GM21619 (cell line): Measurements from ENCODE around the gene ADGRG4.

Experiments
- ATAC-seq: cut with Tn5 transposase; IDR thresholded peaks from one replicate; pipeline ENCODE4 v1.9.1; 2021; ENCODE audit not compliant: unreplicated experiment

ADGRG4 gene

GRCh38 chrX:136292656-136293055, 8.1 kb upstream of the ADGRG4 start:
- ATAC-seq, result no peak

GRCh38 chrX:136295380-136295779, 5.4 kb upstream of the ADGRG4 start:
- no peak for ATAC-seq

DNA sequence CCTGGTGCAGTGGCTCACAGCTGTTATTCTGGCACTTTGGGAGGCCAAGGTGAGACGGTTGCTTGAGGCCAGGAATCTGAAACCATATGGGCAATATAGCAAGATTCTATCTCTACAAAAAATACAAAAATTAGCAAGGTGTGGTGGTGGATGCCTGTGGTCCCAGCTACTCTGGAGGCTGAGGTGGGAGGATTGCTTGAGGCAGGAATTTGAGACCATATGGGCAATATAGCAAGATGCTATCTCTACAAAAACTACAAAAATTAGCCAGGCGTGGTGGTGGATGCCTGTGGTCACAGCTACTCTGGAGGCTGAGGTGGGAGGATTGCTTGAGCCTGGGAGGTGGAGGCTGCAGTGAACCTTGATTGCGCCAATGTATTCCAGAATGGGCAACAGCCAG, 2.3 kb downstream of the ADGRG4 start:
- ATAC-seq, result no peak

GRCh38 chrX:136304493-136304892, 3.7 kb downstream of the ADGRG4 start:
- no peak for ATAC-seq

- ATAC-seq, result no peak
Measured at GRCh38 chrX:136306182-136306581, 5.4 kb downstream of the ADGRG4 start.

DNA sequence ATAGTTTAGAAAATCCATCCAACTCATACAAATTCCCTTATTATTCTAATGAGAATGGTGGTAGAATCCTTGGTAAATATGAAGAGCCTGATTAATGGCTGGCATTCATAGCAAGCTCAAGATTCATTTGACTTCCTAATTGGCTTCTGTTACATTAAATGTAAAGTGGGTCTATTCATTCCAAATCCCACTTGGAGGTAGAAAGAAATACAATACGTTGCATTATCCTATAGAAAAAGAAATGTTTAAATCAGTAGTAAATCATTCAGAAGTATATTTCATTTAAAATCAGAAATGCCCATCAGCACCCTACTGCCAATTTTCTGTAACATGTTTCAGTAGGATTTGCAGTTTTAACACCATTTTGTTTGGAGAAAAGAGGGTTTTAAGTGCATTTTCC, 6.7 kb downstream of the ADGRG4 start:
- no peak for ATAC-seq

DNA sequence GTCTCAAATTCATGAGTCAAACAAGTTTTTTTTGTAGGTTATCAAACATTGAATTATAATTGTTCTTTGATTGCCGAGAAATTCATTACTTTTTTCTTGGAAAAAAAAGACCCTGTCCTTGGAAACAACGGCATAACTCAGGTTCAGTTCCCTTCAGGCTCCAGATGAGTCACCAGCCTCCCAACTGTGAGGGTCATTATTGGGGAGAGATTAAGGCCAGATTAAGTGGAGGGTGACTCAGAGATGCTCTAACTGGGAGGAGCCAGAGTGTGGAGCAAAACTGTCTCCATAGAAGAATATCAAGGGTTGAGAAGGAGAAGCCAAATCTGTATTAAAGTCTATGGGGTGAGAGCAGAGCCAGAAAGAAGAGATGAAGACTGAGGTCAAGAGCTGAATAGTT, 9.6 kb downstream of the ADGRG4 start:
- ATAC-seq, result no peak

DNA sequence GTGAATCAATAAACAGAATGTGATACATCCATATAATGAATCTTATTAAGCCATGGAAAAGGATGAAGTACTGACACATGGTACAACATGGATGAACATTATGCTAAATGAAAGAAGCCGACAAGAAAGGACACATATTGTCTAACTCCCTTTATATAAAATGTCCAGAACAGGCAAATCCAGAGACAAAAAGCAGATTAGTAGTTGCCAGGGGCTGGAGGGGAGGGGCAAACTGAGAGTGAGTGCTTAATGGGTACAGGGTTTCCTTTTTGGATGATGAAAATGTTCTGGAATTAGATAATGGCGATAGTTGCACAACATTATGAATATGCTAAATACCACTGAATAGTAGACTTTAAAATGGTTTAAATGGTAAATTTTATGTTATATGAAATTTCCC, 17.4 kb downstream of the ADGRG4 start:
- no peak for ATAC-seq

DNA sequence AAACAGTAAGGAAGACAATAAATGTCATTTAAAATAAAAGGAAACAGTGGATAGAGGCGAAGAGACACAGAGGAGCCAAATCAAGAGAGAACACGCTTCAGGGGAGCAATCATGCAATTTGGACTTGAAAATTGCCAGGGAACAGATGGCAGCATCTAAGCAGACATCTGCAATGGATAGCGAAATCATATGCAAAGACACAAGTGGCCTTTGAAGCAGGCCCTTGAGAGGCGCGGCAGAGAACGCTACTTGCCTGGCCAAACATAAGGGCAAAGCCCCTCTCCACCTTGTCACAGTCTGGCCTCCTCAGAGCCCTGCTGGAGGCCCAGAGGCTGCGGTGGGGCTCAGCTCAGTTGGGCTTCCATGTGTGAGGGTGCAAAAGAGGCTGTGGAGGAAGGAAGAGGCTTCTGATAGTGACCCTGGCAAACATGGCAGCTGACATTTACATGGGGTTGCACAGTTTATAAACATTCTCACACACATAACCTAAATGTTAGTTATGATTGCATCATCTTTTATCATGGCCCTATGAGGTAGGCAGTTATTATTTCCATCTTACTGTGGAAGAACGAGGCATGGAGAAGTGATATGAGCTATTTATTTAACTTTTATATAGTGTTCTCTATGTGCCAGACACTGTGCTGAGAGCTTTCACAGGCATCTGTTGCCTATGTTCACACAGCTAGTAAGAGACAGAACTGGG, 18.3 kb downstream of the ADGRG4 start:
- no peak for ATAC-seq

DNA sequence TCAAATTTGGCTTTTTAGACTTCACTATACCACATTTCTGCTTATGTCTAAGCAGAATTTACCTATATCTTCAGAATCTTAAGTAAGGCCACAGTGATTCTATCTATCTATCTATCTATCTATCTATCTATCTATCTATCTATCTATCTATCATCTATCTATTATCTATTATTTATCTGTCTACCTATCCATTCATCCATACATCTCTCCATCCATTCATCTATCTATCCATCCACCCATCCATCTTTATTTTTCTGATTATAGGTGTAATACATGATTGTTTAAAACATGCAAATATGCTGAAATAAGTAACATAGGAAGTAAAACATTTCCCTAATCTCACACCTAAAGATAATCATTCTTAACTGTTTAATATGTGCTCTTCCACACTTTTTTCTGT, 18.8 kb downstream of the ADGRG4 start:
- ATAC-seq, result no peak

- no peak for ATAC-seq
Measured at GRCh38 chrX:136321532-136321931, 20.8 kb downstream of the ADGRG4 start.

GRCh38 chrX:136322064-136322463, 21.3 kb downstream of the ADGRG4 start:
- ATAC-seq, result no peak

- no peak for ATAC-seq
Measured at GRCh38 chrX:136325377-136325776, 24.6 kb downstream of the ADGRG4 start.

GRCh38 chrX:136328933-136329332, 28.2 kb downstream of the ADGRG4 start:
- no peak for ATAC-seq

DNA sequence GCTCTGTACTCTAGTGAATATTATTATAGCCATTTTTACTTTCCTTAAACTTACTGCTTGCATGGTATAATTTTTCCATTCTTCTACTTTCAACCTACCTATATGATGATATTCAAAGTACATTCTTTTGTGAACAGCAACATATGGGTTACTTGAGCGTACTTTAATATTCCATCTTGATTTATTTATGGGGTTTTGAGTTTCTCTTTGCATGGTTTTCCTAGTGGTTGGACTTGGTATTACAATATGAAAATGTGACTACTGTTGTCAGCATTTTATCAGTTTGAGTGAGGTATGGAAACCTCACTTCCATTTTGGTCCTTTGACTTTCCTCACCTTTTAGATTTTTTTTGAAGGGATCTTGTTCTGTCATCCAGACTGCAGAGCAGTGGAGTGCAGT, 35.9 kb downstream of the ADGRG4 start:
- no peak for ATAC-seq

GRCh38 chrX:136339702-136340101, 38.9 kb downstream of the ADGRG4 start:
- no peak for ATAC-seq

DNA sequence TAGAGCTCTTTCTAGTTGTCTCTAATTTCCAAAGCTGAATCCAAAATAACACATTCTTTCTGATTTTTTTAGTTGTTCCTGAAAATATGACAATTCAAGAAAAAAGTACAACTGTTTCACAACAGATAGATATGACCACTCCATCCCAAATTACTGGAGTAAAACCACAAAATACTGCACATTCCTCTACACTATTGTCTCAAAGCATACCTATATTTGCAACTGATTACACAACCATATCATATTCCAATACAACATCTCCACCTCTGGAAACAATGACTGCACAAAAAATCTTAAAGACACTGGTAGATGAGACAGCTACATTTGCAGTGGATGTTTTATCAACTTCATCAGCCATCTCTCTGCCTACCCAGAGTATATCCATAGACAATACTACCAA, 43.6 kb downstream of the ADGRG4 start:
- ATAC-seq, result no peak

DNA sequence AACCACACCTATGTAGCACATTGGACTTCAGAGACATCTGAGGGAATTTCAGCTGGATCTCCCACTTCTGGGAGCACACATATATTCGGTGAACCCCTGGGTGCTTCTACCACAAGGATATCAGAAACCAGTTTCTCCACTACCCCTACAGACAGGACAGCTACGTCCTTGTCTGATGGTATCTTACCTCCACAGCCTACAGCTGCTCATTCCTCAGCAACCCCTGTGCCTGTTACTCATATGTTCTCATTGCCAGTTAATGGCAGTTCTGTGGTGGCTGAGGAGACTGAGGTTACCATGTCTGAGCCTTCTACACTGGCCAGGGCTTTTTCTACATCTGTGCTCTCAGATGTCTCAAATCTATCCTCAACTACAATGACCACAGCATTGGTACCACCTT, 45.7 kb downstream of the ADGRG4 start:
- ATAC-seq, result no peak

- no peak for ATAC-seq
Measured at GRCh38 chrX:136347706-136348105, 46.9 kb downstream of the ADGRG4 start.

DNA sequence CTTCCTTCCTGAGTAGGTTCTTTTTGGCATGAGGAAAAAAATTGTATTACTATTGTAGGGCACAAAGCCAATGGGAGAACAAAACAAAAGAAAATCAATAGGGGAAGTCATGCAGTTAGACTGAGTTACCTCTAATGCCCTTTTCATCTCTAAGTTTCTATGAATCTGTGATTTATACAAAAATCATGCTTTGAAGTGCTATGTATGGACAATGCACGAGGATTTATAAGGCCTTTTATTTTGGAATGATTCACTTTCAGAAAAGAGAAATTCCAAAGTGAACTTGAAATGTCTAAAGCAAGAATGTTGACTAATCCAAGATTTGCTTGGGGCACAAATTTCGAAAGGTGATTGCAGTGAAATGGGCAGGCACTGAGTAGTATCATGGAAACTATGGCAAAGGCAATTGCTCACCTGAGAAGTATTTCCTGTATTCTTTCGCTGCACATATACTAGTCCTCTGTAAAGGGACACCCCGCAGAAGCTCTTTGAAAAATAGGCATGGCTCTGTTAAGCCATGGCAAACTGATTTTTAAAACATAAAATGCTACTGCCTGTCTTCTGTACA, 52.8 kb downstream of the ADGRG4 start:
- ATAC-seq, result no peak

DNA sequence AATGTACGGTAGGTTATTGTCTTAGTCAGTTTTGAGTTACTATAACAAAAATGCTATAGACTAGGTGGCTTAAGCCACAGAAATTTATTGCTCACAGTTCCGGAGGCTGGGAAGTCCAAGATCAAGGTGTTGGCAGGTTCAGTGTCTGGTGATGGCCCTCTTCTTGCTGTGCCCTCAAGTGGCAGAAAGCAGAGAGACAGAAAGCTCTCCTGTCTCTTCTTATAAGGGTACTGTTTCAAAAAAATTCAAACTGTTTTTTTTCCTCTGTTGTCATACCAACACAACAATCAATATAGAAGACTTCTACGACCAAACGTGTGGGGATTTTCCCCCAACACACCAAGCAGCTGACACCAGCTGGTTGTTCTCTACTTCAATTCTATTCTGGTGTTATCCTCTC, 53.4 kb downstream of the ADGRG4 start:
- ATAC-seq, result no peak

DNA sequence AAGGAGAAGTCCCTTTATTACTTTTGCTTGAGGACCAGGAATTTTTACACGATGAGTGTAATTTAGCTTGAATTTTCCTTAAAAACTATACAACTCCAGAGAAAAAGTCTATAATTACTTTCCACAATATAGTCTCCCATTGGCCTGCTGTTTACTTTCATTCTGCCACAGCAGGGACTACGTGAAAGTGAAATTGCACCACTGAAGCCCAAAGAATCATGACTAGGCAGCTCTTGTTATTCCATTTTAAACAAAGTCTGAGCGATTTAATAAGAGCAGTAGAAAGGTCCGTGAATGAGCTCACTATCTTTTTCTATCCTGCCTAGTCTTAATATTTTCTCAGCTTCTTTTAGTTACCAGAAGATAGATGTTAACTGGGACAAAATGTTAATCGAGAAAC, 68.6 kb downstream of the ADGRG4 start:
- no peak for ATAC-seq

- ATAC-seq, result no peak
Measured at GRCh38 chrX:136376713-136377112, 76.0 kb downstream of the ADGRG4 start.
